ENCODE data around the gene PEX19. TPM values are rescaled to one million over a fixed set of nuclear protein-coding genes. Genes with fewer than 3 reads are reported as not detected.
"Not testable (repeated sequence)": the region's sequence is repeated elsewhere in the genome, so short reads cannot be mapped to it uniquely, and the experiment has no call there.

PEX19 gene, protein sequence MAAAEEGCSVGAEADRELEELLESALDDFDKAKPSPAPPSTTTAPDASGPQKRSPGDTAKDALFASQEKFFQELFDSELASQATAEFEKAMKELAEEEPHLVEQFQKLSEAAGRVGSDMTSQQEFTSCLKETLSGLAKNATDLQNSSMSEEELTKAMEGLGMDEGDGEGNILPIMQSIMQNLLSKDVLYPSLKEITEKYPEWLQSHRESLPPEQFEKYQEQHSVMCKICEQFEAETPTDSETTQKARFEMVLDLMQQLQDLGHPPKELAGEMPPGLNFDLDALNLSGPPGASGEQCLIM
- polyA plus RNA-seq (ENCODE audit: insufficient read length in 10 of 10) = 10 to 100 TPM; 39.7 to 48.4 (median 43.9) TPM
- long read RNA-seq, donor 1, transcript PEX19-201 (8 exons, 3,661 nt) = major isoform, 13 of 15 reads
- long read RNA-seq, donor 1, partial matches to known transcripts = 0 of 15 reads
- long read RNA-seq, donor 1, other reads (novel, unspliced or antisense) = 0 of 15 reads
- long read RNA-seq, donor 2, transcript PEX19-201 (8 exons, 3,661 nt) = major isoform, 18 of 19 reads
- long read RNA-seq, donor 2, partial matches to known transcripts = 0 of 19 reads
- long read RNA-seq, donor 2, other reads (novel, unspliced or antisense) = 0 of 19 reads
- long read RNA-seq, donor 3 = 0 reads
- long read RNA-seq, donor 4, transcript PEX19-201 (8 exons, 3,661 nt) = major isoform, 8 of 11 reads
- long read RNA-seq, donor 4, partial matches to known transcripts = 0 of 11 reads
- long read RNA-seq, donor 4, other reads (novel, unspliced or antisense) = 0 of 11 reads
- long read RNA-seq, donor 5, transcript PEX19-201 (8 exons, 3,661 nt) = major isoform, 13 of 18 reads
- long read RNA-seq, donor 5, partial matches to known transcripts = 0 of 18 reads
- long read RNA-seq, donor 5, other reads (novel, unspliced or antisense) = 0 of 18 reads
- long read RNA-seq, donor 6, transcript PEX19-201 (8 exons, 3,661 nt) = major isoform, 14 of 24 reads
- long read RNA-seq, donor 6, partial matches to known transcripts = 7 of 24 reads
- long read RNA-seq, donor 6, other reads (novel, unspliced or antisense) = 0 of 24 reads
- long read RNA-seq, donor 7, transcript PEX19-201 (8 exons, 3,661 nt) = major isoform, 5 of 7 reads
- long read RNA-seq, donor 7, partial matches to known transcripts = 0 of 7 reads
- long read RNA-seq, donor 7, other reads (novel, unspliced or antisense) = 0 of 7 reads
- long read RNA-seq, donor 8, transcript PEX19-201 (8 exons, 3,661 nt) = major isoform, 8 of 10 reads
- long read RNA-seq, donor 8, partial matches to known transcripts = 0 of 10 reads
- long read RNA-seq, donor 8, other reads (novel, unspliced or antisense) = 0 of 10 reads
- long read RNA-seq, donor 9, partial matches to known transcripts = 0 of 3 reads
- long read RNA-seq, donor 9, other reads (novel, unspliced or antisense) = 0 of 3 reads

DNA sequence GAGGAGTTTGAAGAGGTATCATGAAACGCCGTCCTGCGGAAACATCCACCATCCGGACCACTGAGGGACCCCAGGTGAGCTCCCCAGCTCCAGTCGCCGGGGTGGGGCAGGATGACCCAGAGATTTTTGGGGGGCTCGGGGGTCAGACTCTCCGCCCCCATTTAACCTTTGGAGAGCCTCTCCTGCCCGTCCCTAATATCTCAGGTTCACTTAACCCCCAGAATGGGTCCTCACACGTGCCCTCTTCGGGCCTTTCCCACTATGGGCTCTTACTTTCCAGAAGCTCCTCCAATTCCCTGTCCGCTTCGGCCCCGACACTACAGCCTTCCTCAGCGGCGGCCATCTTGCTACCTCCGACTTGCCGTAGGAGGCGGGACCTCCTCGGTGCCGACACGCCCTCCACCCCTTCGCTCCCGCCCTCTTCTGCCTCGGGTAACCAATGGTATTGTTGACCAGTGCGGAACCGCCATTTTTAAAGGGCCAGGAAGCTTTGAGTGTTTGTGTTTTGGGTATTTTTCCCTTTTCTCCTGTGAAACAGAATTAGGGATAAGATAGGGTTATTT, at the start of gene PEX19:
Gene PEX19, minus strand, starts transcription at position 352 of the 563 bp plus-strand sequence. Its CDS starts 9 bp downstream, at position 343.
- peak; percentile 91 to 97 (median 95) for DNase-seq

DNA sequence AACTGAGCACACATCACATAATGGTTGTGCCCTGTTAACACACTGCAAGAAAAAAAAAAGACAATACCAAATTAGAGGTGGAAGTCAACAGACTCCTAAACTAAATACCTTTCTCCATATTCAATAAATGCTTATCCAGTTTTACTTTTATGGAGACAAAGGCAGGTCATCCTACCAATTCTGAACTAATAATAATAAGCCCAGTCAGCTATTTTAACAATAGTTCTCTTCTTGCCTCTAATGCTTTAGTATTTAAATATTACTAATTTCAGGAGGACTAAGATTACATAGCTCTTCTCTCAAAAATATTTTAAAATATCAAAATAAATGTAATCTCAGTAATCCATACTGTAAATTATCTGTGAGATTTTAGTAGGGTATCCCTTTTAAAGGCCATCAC, 47.6 kb upstream of the PEX19 start:
- no peak for DNase-seq

DNA sequence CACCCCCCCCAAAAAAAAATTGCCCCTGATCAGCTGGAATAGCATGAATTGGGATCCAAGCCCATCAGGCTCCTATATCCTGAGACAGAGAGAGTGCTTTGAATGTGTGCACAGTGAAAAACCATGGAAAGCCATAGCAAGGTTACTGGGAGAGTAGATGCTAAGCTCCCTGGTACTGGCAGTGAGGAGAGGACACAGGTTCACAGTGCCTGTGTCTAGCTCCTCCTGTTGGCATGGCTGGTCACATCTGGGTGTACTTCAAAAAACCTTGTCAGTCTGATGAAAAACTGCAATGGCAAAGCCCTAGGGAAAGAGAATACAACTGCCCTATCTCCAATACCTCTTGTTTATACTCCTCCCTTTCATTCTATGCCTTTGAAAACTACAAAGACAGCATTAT, 45.2 kb upstream of the PEX19 start:
- no peak for DNase-seq

DNA sequence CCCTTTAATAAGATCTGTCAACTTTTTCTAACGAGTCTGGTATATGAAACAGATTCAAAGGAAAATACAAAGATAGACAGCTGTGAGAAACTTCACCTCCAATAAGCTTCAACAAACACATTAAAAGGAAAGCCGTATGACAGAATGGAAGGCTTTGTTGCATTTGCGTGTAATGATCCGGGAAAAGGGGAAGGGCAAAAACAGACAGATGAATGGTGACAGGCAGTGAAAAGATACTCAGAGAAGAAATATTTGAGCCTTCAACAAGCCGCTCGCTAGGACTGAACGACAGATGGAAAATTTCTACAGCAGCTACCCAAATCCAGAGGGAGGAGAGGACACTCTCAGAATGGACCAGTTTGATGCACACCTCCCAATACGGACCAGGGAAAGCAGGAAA, 43.3 kb upstream of the PEX19 start:
- DNase-seq = no peak

DNA sequence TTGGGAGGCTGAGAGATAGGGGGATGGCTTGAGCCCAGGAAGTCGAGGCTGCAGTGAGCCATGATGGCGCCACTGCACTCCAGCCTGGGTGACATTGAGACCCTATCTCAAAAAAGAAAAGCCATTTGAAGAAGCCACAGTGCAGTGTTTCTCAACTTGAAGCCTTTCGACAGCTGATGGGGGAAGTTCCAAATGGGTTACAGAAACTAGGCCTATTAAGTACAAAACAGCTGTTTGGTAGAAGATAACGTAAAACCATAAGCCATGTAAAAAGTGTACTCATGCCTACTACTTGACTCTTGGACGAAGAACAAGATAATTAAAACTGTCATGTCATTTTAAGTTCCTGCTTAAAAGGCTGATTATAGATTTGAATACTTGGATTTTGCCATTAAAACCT, 41.5 kb upstream of the PEX19 start:
- DNase-seq = peak in 1 of 3 donors; percentile 14

DNA sequence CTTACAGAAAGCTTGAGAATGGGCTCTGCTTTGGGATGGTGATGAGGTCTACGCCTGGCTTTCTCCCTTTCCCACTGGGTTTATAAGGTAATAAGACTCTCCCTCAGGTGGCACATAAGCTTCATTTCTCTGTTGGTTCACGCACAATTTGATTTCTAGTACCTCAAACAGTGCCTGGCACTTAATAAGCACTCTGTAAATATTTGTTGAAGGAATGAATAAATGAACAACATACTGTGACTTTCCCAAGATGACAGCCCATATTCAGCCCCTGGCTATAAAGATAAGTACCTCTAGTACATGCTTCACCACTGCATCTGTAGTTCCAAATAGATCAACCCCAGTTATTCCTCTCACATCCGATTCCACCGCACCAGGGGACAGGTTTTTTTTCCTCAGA, 40.3 kb upstream of the PEX19 start:
- DNase-seq = no peak

DNA sequence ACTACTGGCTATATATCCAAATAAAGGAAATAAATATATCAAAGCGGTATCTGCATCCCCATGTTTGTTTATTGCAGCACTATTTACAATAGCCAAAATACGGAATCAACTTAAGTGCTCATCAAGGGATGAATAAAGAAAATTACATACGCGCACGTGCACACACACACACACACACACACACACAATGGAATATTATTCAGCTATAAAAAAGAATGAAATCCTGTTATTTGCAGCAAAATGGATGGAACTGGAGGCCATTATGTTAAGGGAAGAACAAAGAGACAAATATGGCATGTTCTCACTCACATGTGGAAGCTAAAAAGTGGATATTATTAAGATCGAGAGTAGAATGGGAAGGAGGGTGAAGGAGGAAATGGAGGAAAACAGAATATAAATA, 37.9 kb upstream of the PEX19 start:
- no peak for DNase-seq

DNA sequence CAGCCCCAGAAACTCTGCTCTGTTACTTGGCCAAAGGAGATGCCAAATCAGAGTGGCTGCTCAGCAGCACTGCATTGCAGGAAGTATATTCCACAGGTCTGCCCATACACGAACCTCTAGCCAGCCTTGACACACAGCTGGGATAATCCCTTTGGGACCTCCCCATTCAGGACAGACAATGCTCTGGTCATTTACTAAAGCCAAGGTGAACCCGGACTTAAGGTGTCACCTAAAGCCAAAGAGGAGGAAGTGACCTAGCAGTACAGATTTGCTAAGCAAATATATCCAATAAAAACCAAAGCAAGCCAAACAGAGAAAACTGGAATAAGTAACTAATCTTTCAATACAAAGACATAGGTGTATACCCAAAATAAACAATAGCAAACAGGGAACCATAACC, 30.4 kb upstream of the PEX19 start:
- no peak for DNase-seq

DNA sequence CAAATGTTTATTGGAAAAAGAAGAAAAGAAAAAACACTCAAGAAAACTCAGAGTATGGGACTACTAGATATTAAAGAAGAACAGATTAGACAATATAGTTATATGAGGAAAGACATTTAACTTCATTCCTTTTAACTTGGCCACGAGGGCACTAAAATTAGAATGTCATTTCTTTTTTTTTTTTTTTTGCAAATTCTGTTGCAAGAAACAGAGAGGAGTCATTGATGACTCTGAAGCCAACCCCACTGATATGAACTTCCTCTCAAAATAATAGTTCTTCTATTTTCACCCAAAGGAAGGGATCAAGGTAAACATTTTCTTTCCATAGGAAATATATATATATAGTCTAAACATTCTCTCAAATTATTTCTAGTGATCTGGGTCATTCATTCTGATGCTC, 24.6 kb upstream of the PEX19 start:
- DNase-seq = no peak

DNA sequence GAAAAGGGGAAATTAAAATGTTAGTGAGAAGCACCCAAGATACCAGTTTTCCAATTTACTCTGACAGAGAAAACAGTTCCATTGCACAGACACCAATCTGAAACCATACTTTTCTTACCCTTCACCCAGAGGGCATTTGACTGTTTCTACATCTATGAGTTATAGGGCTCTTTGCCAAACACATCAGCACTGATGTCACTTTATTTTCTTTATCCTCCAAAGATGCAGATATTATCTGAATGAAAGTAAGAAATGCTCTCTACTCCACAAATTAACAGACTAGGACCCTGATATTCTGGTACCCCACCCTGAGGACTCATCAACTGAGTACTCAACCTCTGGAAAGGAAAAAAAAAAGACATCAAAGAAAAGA, 24.2 kb upstream of the PEX19 start:
- no peak for DNase-seq

DNA sequence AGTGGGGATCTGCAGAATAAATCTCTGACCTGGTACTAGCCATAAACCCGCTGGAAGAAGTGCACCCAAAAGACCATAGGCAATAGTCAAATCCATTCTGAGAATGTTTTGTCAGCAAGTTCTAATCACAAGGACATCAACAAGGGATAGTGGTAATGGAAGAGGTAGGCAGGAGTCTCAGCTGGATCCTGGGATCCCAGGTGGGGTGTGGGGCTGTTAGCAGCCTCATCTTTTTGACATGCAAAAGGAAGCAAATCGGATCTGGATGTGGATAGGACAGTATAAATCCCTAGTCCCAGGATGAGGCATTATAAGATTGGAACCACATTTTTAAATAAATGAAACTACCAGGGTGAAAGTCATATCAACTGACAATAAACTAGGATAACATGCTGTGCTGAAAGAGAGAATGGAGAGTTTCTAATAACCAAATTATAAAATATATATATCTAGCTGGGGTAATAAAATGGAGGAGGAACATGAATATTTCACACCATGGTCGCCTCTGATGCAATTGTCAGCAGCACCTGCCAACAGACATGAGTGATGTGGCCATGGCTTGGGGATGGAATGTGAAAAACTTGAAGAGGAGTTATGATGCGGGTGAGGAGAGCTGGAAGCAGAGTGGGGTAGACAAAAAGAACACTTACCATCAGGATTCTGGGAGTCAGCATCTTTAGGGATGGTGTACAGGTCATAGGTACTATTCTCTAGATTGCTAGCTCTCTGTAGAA, 23.7 kb upstream of the PEX19 start:
- DNase-seq = no peak

DNA sequence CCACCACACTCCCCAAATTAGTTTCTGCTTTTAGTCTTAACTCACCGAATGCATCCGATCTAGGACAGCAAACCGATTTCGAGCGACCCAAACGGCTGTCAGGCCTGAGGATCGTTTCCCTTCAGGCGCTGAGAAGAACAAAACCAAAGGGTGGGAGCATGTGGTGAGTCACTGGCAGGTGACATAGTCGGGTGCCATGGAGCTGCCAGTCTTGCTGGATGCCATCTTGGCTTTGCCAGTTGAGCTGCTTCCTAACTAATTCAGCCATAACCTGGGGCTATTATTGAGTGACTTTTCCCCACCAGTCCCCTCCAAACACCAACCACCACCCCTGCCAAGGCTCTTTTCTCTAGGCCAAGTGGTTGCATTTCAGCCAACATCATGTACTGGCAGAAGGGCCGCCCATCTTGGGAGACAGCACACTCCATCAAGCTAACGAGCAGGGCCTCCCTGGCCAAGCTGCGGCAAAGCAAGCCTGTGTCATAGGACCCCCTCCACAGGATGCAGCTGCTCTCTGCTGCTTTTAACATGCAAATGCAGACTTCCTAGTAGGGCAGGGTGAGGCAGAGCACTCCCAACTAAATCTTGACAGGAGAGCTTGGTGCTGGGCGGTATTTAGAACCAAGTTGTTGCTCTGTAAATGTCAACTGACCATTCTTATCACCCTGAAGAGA, 22.3 kb upstream of the PEX19 start:
- DNase-seq = no peak

DNA sequence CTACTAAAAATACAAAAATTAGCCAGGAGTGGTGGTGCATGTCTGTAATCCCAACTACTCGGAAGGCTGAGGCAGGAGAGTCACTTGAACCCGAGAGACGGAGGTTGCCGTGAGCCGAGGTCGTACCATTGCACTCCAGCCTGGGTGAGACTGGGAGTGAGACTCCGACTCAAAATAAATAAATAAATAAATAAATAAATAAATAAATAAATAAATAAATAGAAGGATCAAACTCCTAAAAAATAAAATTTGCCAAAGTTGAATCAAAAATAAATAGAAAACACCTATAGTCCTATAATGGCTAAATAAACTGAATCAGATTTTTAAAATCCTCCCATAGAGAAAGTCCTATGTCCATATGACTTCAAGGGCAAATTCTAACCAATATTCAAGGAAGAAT, 15.2 kb upstream of the PEX19 start:
- no peak for DNase-seq

DNA sequence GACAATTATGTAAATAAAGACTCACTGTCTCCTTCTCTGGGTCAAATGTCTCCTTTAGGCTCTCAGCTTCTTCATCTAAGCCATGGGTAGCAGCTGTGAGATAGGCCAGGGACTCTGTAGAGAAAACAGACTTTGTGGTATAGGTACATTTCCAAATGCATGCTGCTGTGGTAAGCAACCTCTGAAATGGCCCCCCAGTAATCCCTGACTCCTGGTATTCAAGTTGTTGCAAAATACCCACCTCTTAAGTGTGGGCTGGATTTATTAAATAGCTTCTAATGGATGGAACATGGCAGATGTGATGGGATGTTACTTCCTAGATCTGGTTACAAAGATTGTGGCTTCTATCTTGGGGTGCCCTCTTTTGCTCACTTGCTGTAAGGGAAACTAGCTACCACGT, 11.1 kb upstream of the PEX19 start:
- no peak for DNase-seq

DNA sequence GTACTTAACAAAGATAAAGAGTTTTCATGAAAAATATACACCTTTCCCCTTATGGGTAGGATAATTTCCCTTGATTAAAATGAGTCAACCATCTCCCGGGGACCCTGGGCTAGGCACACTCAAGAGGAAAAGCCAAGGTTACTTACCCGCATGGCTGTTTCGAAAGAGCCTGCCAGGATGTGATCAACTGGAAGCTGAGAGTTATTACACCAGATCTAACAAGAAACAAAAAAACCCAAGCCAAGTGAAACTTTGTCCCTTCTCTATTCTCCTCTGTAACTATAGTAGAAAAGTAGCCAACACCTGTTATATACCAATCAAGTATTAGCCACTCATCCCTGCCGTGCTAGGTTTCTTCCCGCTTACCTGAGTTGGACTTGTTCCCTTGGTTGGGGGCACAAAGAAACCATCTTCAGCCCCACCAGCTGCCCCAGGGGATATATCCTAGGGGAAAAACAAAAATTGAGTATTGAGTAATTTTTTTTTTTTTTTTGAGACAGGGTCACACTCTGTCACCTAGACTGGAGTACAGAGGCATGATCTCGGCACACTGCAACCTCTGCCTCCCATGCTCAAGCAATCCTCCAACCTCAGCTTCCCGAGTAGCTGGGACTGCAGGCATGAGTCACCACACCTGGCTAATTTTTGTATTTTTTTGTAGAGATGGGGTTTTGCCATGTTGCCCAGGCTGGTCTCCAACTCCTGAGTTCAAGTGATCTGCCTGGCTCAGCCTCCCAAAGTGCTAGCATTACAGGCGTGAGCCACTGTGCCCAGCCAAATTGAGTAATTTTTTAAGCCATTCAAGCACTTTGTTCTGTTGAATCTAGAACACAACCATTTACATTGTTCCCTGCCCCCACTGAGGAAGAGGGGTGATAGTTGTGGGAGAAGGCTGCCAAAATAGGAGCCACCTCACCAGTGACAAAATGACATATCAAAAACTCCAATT, 8.4 kb upstream of the PEX19 start:
- DNase-seq = no peak

DNA sequence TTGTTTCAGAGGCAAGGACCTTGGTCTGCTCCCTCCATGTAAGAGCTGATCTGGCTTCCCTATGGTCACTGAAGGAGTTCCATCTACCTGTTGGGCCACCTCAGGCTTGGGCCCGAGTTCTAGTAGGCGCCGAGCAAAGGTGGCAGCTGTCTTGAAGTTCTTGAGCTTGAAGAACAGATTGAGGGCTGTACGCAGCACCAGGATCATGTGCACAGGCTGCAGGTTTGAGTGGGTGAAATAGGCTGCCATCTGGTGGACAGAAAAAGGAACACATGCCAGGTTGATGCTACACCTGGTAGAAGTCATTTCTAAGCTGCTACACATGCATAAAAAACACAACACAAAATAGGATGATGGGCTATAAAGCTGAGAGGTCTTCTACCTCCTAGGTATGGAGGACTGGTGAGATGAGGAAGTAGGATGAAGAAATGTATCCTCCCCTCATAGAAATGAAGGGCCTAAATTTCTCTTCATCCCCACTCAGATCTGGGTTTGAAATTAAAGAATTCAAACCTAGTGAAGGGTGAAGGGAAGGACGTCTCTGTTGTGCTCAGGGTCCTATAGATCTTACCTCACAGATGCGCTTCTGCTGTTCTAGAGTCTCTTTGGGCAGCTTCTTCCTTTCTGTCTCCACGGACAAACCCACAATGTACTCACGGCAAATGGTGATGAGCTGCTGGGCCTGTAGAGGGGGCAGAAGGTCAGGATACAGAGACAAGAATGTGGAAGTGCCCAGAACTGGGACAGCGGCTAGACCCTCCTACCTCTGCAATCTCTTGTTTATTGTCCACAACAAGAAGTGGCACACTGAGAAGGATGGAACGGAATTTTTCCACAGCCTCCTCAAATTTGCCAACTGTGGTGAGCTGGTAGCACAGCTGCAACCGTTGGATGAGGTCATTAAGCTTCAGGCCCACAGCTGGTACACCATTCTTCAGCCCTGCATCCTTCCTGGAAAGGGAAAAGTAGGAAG, 6.6 kb upstream of the PEX19 start:
- DNase-seq = peak; percentile 35 to 78 (median 60)

DNA sequence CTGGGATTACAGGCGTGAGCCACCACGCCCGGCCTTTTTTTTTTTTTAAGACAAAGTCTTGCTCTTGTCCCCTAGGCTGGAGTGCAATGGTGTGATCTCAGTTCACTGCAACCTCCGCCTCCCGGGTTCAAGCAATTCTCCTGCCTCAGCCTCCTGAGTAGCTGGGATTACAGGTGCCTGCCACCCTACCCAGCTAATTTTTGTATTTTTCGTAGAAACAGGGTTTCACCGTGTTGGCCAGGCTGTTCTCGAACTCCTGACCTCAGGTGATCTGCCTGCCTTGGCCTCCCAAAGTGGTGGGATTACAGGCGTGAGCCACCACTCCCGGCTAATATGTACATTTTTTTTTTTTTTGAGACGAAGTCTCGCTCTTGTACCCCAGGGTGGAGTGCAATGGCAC, 2.8 kb upstream of the PEX19 start:
- DNase-seq = not testable (repeated sequence)

DNA sequence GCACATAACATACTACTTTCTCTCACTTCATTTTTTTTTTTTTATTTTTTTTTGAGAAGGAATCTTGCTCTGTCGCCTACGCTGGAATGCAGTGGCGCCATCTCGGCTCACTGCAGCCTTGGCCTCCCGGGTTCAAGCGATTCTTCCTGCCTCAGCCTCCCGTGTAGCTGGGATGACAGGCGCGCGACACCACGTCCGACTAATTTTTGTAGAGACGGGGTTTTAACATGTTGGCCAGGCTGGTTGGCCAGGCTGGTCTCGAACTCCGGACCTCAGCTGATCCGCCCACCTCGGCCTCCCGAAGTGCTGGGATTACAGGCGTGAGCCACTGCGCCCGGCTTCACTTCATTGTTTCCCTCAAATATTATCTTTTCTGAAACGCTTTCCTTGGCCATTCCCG, 573 bp upstream of the PEX19 start:
- no peak for DNase-seq
